GM12873 (cell line): ENCODE measurements around the gene CRACR2B.

ENCODE experiments used
- TF ChIP-seq, protein P1 (sequence below): IDR thresholded peaks from 2 replicates; pipeline ENCODE4 v1.5.1; 2012; ENCODE audit warnings: low read depth, mild to moderate bottlenecking, moderate library complexity, low read length, control low read depth; ENCODE audit not compliant: insufficient read depth; ENCODE audit errors: missing control alignments

Gene CRACR2B

DNA sequence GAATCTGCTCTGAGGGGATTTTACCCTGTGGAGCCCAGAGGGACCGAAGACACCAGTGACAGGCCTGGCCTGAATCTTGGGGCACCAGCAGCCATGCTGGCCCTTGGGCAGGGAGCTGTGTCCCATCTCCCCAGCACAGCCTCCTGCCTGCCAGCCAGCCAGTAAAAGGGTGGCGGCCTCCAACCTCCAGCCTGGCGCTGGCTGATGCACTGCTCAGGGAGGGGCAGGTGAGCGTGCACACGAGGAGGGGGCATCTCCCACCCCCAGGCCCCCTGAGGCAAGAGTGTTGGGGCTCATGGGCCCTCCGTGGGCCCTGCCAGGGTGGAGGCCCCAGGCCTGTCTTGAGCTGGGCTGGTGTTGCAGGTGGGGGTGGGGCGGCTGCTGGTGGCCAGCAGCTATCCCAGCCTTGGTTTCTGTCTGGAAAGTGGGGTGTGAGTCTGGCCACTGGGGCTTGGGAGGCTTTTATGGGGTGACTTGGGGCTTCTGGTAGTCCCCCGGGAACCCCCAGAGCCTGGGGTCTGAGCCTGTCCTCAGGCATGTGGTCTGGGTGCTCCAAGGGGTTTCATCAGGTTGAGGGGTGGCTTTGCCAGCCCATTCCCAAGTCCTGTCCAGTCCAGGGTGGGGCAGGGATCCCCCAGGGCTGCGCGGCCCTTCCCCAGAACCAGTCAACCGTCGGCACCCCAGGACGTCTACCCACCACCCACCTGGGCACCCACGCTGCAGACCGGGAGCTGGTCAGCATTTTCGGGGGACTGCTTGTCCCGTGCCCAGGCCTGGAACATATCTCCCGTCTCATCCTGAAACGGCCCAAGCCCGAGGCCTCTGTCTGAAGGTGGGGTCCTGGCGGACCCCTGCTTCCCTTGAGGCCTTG is 32.8 kb downstream of the CRACR2B start:
- TF ChIP-seq, protein P1, sequence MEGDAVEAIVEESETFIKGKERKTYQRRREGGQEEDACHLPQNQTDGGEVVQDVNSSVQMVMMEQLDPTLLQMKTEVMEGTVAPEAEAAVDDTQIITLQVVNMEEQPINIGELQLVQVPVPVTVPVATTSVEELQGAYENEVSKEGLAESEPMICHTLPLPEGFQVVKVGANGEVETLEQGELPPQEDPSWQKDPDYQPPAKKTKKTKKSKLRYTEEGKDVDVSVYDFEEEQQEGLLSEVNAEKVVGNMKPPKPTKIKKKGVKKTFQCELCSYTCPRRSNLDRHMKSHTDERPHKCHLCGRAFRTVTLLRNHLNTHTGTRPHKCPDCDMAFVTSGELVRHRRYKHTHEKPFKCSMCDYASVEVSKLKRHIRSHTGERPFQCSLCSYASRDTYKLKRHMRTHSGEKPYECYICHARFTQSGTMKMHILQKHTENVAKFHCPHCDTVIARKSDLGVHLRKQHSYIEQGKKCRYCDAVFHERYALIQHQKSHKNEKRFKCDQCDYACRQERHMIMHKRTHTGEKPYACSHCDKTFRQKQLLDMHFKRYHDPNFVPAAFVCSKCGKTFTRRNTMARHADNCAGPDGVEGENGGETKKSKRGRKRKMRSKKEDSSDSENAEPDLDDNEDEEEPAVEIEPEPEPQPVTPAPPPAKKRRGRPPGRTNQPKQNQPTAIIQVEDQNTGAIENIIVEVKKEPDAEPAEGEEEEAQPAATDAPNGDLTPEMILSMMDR, result no peak

- TF ChIP-seq, protein P1, result no peak
These were observed 33.4 kb downstream of the CRACR2B start for GRCh38 chr11:861105-861479.

- TF ChIP-seq, protein P1, result no peak
These were observed 34.5 kb downstream of the CRACR2B start for GRCh38 chr11:862081-862661.

DNA sequence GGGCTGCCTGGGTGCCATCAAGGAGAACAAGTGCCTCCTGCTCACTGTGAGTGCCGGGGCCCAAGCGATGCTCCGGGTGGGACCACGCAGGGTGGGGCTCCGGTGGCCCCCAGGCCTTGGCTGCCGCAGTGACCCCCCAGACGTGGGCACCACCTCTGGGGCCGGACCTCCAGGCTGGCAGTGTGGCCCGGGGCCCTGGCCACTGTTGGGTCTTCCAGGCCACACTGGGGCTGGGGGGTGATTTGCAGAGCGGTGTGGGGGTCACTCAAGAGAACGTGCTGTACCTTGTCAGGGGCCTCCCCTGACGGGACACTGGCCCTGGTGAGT is 34.9 kb downstream of the CRACR2B start:
- TF ChIP-seq, protein P1, result no peak

DNA sequence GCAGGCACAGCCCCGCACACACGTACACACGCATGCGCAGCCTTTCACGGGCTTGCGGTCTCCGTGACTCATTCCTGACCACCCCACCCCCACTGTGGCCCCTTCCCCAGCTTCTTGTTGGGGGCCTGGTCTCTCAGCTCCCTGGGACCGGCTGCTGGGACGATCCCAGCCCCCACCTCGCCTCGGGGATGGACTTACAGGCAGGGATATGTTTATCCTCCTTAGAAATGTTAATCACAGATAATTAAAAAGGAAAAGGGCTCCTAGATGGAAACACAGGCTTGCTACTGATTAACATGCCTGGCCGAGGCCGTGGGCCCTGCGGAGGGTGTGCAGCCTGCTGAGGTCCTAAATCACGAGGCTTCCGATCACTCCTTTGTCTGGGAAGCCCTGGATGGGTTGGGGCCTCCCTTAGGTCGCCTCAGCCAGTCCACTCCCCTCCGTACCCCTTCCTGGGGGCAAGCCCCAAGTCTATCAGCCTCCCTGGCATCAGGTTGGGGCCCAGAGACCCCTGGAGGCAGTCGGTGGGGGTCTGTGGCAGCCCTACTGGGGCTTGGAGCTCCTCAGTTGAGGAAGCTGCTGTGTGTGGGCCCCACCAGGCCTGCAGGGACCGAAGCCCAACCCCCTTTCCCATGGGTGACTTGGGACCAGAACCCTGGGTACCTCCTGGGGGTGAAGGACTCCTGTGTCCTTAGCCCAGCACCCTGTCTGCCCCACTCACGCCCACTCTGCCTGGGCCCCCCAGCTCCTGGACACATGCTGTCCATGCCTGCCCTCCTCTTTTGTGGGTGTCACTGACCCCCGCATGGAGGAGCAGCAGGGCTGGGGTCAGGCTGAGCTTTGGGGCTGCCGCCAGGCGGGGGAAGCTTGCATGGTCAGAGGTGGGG is 35.5 kb downstream of the CRACR2B start:
- TF ChIP-seq, protein P1, result no peak

GRCh38 chr11:863910-864827 is 36.5 kb downstream of the CRACR2B start:
- TF ChIP-seq, protein P1, result no peak
